ENCODE results near the gene ZFYVE21.

ZFYVE21 gene

GRCh38 chr14:103704708-103705107 is 10.9 kb upstream of the ZFYVE21 start:
- TF ChIP-seq CTCF (IDR thresholded peaks at IDR 0.05; ENCODE audit: control extremely low read depth, extremely low read depth, low read depth, missing control alignments) = no peak
- ChIA-PET POLR2A (interaction anchor here (0.5 kb wide), 1 partner anchor 22 kb away, joined by 3 read pairs; no protein-coding TSS in a partner anchor), CTCF (interaction anchor here (1.0 kb wide), 1 partner anchor 9 kb away, joined by 4 read pairs; no protein-coding TSS in a partner anchor)
- DNase-seq (ENCODE audit: extremely low spot score) = no peak

GRCh38 chr14:103705118-103705503 is 10.5 kb upstream of the ZFYVE21 start:
- no peak for DNase-seq (ENCODE audit: extremely low spot score)
- POLR2A ChIA-PET = interaction anchor here (0.6 kb wide), 1 partner anchor 23 kb away, joined by 3 read pairs; no protein-coding TSS in a partner anchor
- no peak for TF ChIP-seq CTCF (IDR thresholded peaks at IDR 0.05; ENCODE audit: control extremely low read depth, extremely low read depth, low read depth, missing control alignments)
- CTCF ChIA-PET = interaction anchor here (1.0 kb wide), 1 partner anchor 9 kb away, joined by 4 read pairs; no protein-coding TSS in a partner anchor

- POLR2A ChIA-PET = interaction anchor here (0.6 kb wide), 1 partner anchor 23 kb away, joined by 3 read pairs; no protein-coding TSS in a partner anchor
- TF ChIP-seq CTCF (IDR thresholded peaks at IDR 0.05; ENCODE audit: control extremely low read depth, extremely low read depth, low read depth, missing control alignments) = no peak
- CTCF ChIA-PET = interaction anchor here (1.0 kb wide), 1 partner anchor 9 kb away, joined by 3 read pairs; no protein-coding TSS in a partner anchor
- no peak for DNase-seq (ENCODE audit: extremely low spot score)
These were observed 9.9 kb upstream of the ZFYVE21 start for GRCh38 chr14:103705504-103706284.

- CTCF ChIA-PET = interaction anchor here (1.0 to 1.6 kb wide), 2 partner anchors 10 to 27 kb away, joined by 3 to 4 read pairs; no protein-coding TSS in a partner anchor
These were observed 8.9 kb upstream of the ZFYVE21 start for GRCh38 chr14:103706551-103707328.

GRCh38 chr14:103707329-103708263 is 8.0 kb upstream of the ZFYVE21 start:
- no peak for TF ChIP-seq CTCF (IDR thresholded peaks at IDR 0.05; ENCODE audit: control extremely low read depth, extremely low read depth, low read depth, missing control alignments)
- ChIA-PET POLR2A (no interaction called here), CTCF (interaction anchor here (1.6 kb wide), 1 partner anchor 28 kb away, joined by 4 read pairs; no protein-coding TSS in a partner anchor)
- DNase-seq (ENCODE audit: extremely low spot score) = no peak

More at GRCh38 chr14:103706551-103707328, 8.9 kb upstream of the ZFYVE21 start:
- POLR2A ChIA-PET = no interaction called here
- TF ChIP-seq CTCF (IDR thresholded peaks at IDR 0.05; ENCODE audit: control extremely low read depth, extremely low read depth, low read depth, missing control alignments) = no peak
- no peak for DNase-seq (ENCODE audit: extremely low spot score)

Measured in GM10248 (cell line).